ENCODE data around the gene GPD1.

GRCh38 chr12:50105913-50106450 is 2.2 kb downstream of the GPD1 start:
- TF ChIP-seq CTCF (IDR thresholded peaks at IDR 0.05) (no peak), POLR2A (IDR thresholded peaks at IDR 0.05) (no peak)
